Mesothelial cell of epicardium (in vitro differentiated cells): ENCODE results near the gene FDPS. TPM values are rescaled to one million over a fixed set of nuclear protein-coding genes. Genes with fewer than 3 reads are reported as not detected.

ENCODE experiments used
- DNase-seq, 2 experiments: peaks; one replicate each; pipeline ENCODE4 v3.0.0; 2021; ENCODE audit warnings: low spot score in 2 of 2; ENCODE audit not compliant: unreplicated experiment in 2 of 2
- H3K27ac Mint-ChIP-seq: 2 replicates; pipeline ENCODE4 v1.8.0; 2021; ENCODE audit warnings: mixed read lengths
- H3K27me3 Mint-ChIP-seq: 2 replicates; pipeline ENCODE4 v1.8.0; 2021; ENCODE audit warnings: low read depth, mixed read lengths
- H3K36me3 Mint-ChIP-seq: 2 replicates; pipeline ENCODE4 v1.8.0; 2021; ENCODE audit warnings: mixed read lengths
- H3K4me1 Mint-ChIP-seq: 2 replicates; pipeline ENCODE4 v1.8.0; 2021; ENCODE audit warnings: mixed read lengths
- H3K4me3 Mint-ChIP-seq: 2 replicates; pipeline ENCODE4 v1.8.0; 2021; ENCODE audit warnings: mild to moderate bottlenecking, moderate library complexity, mixed read lengths
- H3K9me3 Mint-ChIP-seq: 2 replicates; pipeline ENCODE4 v1.8.0; 2021; ENCODE audit warnings: mixed read lengths
- total RNA-seq: library from RNA; stranded (reverse); gene quantifications from 3 replicates; pipeline ENCODE4 v1.2.1, GENCODE V29; 2021
- TF ChIP-seq, protein P1 (sequence below): fragments of 200-600 bp; sonication (generic); IDR thresholded peaks from one replicate; pipeline ENCODE4 v1.5.0; 2021; ENCODE audit warnings: antibody characterized with exemption; ENCODE audit not compliant: unreplicated experiment

The FDPS gene
- total RNA-seq, 1 donor from 2014 or later = 153 TPM

- Mint-ChIP-seq H3K27ac (peak overlapping the region; percentile 73), H3K27me3 (no peaks in the 10 kb centered on the region), H3K4me1 (peaks cover 39% of the 10 kb centered on the region), H3K9me3 (no peaks in the 10 kb centered on the region), H3K36me3 (peaks cover 7% of the 10 kb centered on the region), H3K4me3 (peak overlapping the region; percentile 89)
- TF ChIP-seq, protein P1, sequence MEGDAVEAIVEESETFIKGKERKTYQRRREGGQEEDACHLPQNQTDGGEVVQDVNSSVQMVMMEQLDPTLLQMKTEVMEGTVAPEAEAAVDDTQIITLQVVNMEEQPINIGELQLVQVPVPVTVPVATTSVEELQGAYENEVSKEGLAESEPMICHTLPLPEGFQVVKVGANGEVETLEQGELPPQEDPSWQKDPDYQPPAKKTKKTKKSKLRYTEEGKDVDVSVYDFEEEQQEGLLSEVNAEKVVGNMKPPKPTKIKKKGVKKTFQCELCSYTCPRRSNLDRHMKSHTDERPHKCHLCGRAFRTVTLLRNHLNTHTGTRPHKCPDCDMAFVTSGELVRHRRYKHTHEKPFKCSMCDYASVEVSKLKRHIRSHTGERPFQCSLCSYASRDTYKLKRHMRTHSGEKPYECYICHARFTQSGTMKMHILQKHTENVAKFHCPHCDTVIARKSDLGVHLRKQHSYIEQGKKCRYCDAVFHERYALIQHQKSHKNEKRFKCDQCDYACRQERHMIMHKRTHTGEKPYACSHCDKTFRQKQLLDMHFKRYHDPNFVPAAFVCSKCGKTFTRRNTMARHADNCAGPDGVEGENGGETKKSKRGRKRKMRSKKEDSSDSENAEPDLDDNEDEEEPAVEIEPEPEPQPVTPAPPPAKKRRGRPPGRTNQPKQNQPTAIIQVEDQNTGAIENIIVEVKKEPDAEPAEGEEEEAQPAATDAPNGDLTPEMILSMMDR = no peak
- peak in 1 of 2 experiments; percentile 57 for DNase-seq
Measured at GRCh38 chr1:155322571-155322952, 13.9 kb downstream of the FDPS start.

GRCh38 chr1:155322953-155323728, 14.5 kb downstream of the FDPS start:
- Mint-ChIP-seq H3K27me3 (no peaks in the 10 kb centered on the region), H3K4me3 (peak overlapping the region; percentile 89), H3K36me3 (peaks cover 10% of the 10 kb centered on the region), H3K27ac (peak overlapping the region; percentile 66), H3K9me3 (no peaks in the 10 kb centered on the region), H3K4me1 (peaks cover 41% of the 10 kb centered on the region)
- TF ChIP-seq, protein P1 = peak; percentile 94
- peak; percentile 88 to 97 for DNase-seq

DNA sequence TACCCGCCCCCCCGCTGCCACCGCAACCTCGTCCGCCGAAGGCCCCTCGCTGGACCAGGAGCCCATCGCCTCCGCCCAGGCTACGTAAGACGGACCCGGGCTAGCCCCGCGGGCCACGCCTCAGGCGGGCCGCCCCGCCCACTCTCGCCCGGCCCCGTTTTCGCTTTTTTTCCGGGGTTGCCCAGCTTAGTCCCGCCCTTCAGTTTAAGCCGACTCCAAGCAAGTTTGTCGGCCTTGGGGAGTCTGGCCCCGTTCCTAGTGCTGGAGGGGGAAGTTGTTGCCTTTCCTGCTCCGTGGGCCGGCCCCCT, 15.0 kb downstream of the FDPS start:
- no peaks in the 10 kb centered on the region for H3K9me3 Mint-ChIP-seq
- no peaks in the 10 kb centered on the region for H3K27me3 Mint-ChIP-seq
- H3K4me3 Mint-ChIP-seq = peak overlapping the region; percentile 89
- DNase-seq = peak; percentile 60 to 84
- TF ChIP-seq, protein P1 = no peak
- H3K4me1 Mint-ChIP-seq = peaks cover 41% of the 10 kb centered on the region
- H3K36me3 Mint-ChIP-seq = peaks cover 10% of the 10 kb centered on the region
- peak overlapping the region; percentile 87 for H3K27ac Mint-ChIP-seq

- DNase-seq = peak; percentile 89 to 91
- Mint-ChIP-seq H3K27me3 (no peaks in the 10 kb centered on the region), H3K9me3 (no peaks in the 10 kb centered on the region), H3K36me3 (peaks cover 5% of the 10 kb centered on the region), H3K4me1 (peaks cover 38% of the 10 kb centered on the region), H3K4me3 (peak overlapping the region; percentile 89), H3K27ac (peak overlapping the region; percentile 87)
- TF ChIP-seq, protein P1 = no peak
Measured at GRCh38 chr1:155324037-155324716, 15.5 kb downstream of the FDPS start.

GRCh38 chr1:155324717-155325602, 16.3 kb downstream of the FDPS start:
- peaks cover 37% of the 10 kb centered on the region for H3K4me1 Mint-ChIP-seq
- no peaks in the 10 kb centered on the region for H3K9me3 Mint-ChIP-seq
- H3K27me3 Mint-ChIP-seq = no peaks in the 10 kb centered on the region
- peak overlapping the region; percentile 89 for H3K4me3 Mint-ChIP-seq
- TF ChIP-seq, protein P1 = no peak
- peak overlapping the region; percentile 76 for H3K27ac Mint-ChIP-seq
- peak in 1 of 2 experiments; percentile 61 for DNase-seq
- peaks cover 5% of the 10 kb centered on the region for H3K36me3 Mint-ChIP-seq
